H1 (cell line): ENCODE data around the gene MPPED2. TPM values are rescaled to one million over a fixed set of nuclear protein-coding genes. Genes with fewer than 3 reads are reported as not detected.

Source experiments
- BCL11A ChIP-seq, 2 experiments: IDR thresholded peaks; one replicate each; pipeline ENCODE4 v1.6.1; 2011; ENCODE audit warnings: low read depth in 2 of 2, low read length in 2 of 2, mild to moderate bottlenecking in 2 of 2
- SIX5 ChIP-seq: IDR thresholded peaks from 2 replicates; pipeline ENCODE4 v1.6.1; 2011; ENCODE audit warnings: mild to moderate bottlenecking, low read depth, low read length
- SP2 ChIP-seq: IDR thresholded peaks from 2 replicates; pipeline ENCODE4 v1.6.1; 2012; ENCODE audit warnings: mild to moderate bottlenecking, low read length, inconsistent platforms
- SRF ChIP-seq: IDR thresholded peaks from 2 replicates; pipeline ENCODE4 v1.6.1; 2011; ENCODE audit warnings: mild to moderate bottlenecking, low read depth, low read length, moderate library complexity
- YY1 ChIP-seq: IDR thresholded peaks from 2 replicates; pipeline ENCODE4 v1.6.1; 2011; ENCODE audit warnings: low read depth, mild to moderate bottlenecking, low read length
- polyA plus RNA-seq, 7 experiments: library from polyadenylated mRNA; depleted of rRNA in 3 of 7; stranded (reverse) in 5 of 7; unstranded in 2 of 7; fragments of >200 nt in 5 of 7; fragments of 200-250 nt in 2 of 7; gene quantifications; 1 replicate in 5 of 7; 2 replicates in 1 of 7; 4 replicates in 1 of 7; pipeline versions ENCODE4 v1.2.1 to v1.2.3, GENCODE V29; 2011 to 2013; ENCODE audit warnings: missing spikeins in 2 of 7, mixed read lengths in 2 of 7
- total RNA-seq: library from RNA; stranded (reverse); fragmentation: NEBNext Ultra II Directional; extraction: Animal tissue kit (Norgen Biotek cat#: 25700); gene quantifications from 2 replicates; pipeline ENCODE4 v1.2.1, GENCODE V29; 2021

The MPPED2 gene
- total and polyA plus RNA-seq, 2 of the 8 experiments (the other 6 are each of a cell fraction or from before 2014, with no cell fraction given): 1.3 to 3.5 TPM

DNA sequence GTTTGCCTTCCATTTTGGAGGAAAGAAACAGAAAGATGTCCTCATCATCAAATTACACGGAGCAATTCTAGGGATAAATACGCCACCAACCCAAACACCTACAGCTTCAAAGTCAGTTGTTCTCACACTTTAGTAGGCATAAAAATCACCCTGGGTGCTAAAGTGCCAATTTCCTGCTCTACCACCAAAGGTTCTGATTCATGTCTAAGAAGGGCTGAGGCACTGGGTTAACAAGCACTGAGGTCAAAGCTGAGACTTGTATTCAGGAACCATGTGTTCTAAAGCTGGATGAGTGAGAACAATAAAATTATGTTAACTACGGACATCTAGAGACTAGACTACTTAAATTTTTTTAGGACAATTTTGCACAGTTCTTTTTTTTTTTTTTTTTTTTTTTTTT is 127.6 kb downstream of the MPPED2 start (continued):
- TF ChIP-seq SRF (no peak), SIX5 (no peak), YY1 (no peak), BCL11A (IDR thresholded peaks at IDR 0.05; ENCODE audit: low read depth in 2 of 2, low read length in 2 of 2) (no peak), SP2 (no peak)
